ENCODE measurements around the gene CYB5B. TPM values are rescaled to one million over a fixed set of nuclear protein-coding genes. Genes with fewer than 3 reads are reported as not detected.
A peak's percentile ranks its signal among the peaks of the same experiment; 100 is the strongest.

Gene CYB5B
- total RNA-seq, 1 donor from 2014 or later: 39.2 TPM

- Histone ChIP-seq H3K27me3 (ENCODE audit: control insufficient read depth, insufficient read depth, low read length) (no peaks in the 10 kb centered on the region), H3K36me3 (ENCODE audit: control insufficient read depth, insufficient read depth, low read length) (no peaks in the 10 kb centered on the region), H3K4me3 (ENCODE audit: low read depth, low read length) (no peak overlapping the region)
- FAIRE-seq (no peak), DNase-seq (ENCODE audit: low read depth) (no peak)
- TF ChIP-seq CTCF (IDR thresholded peaks at IDR 0.05; ENCODE audit: insufficient read depth, low read length, severe bottlenecking): no peak
These were observed 43.2 kb downstream of the CYB5B start for GRCh38 chr16:69467531-69468204.

DNA sequence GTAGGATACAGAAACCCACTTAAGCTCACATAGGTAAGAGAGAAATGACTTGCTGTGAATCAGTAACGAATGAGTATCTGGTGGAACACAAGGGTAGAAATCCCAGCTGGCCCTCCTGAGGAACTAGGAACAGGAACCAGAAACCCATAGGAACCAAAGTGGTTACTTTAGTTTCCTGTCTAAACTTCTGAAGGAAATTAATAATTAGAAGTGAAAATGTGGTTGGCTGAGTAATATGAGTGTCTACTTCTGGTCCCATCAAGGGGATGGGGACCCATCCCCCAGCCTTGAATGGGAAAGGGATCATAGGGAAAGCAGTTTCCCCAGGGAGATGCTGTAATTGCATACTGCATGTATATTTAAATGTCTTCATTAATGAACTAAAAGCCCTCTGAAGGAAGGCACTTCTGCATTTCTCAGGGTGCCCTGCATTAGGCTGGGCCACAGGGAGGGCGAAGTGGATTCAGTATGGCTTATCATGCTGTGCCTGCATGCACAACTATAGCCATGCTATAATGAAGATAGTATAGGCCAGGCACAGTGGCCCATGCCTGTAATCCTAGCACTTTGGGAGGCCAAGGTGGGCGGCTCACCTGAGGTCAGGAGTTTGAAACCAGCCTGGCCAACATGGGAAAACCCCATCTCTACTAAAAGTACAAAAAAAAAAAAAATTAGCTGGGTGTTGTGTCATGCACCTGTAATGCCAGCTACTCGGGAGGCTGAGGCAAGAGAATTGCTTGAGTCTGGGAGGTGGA, 45.6 kb downstream of the CYB5B start:
- Histone ChIP-seq H3K36me3 (ENCODE audit: control insufficient read depth, insufficient read depth, low read length) (no peaks in the 10 kb centered on the region), H3K4me3 (ENCODE audit: low read depth, low read length) (no peak overlapping the region), H3K27me3 (ENCODE audit: control insufficient read depth, insufficient read depth, low read length) (no peaks in the 10 kb centered on the region)
- no peak for TF ChIP-seq CTCF (IDR thresholded peaks at IDR 0.05; ENCODE audit: insufficient read depth, low read length, severe bottlenecking)
- FAIRE-seq (no peak), DNase-seq (ENCODE audit: low read depth) (no peak)

DNA sequence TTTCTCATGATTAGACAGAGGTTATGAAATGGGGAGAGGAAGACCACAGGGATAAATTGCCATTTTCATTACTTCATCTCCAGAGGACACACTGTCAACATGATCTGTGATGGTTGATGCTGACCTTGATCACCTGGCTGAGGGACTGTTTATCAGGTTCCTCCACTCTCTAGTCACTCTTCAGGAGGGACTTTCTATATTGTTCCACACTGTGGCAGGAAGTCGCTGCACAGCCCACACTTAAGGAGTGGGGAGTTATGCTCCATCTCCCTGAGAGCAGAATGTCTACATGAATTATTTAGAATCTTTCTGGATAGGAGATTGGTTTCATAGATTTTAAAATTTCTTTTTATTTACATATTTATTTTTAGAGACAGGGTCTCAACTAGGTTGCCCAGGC, 46.7 kb downstream of the CYB5B start:
- FAIRE-seq: no peak
- Histone ChIP-seq H3K27me3 (ENCODE audit: control insufficient read depth, insufficient read depth, low read length) (no peaks in the 10 kb centered on the region), H3K36me3 (ENCODE audit: control insufficient read depth, insufficient read depth, low read length) (no peaks in the 10 kb centered on the region), H3K4me3 (ENCODE audit: low read depth, low read length) (no peak overlapping the region)
- DNase-seq (ENCODE audit: low read depth): no peak
- TF ChIP-seq CTCF (IDR thresholded peaks at IDR 0.05; ENCODE audit: insufficient read depth, low read length, severe bottlenecking): no peak

GRCh38 chr16:69474408-69474807, 50.0 kb downstream of the CYB5B start:
- DNase-seq (ENCODE audit: low read depth): no peak
- no peak for FAIRE-seq
- Histone ChIP-seq H3K36me3 (ENCODE audit: control insufficient read depth, insufficient read depth, low read length) (no peaks in the 10 kb centered on the region), H3K4me3 (ENCODE audit: low read depth, low read length) (no peak overlapping the region), H3K27me3 (ENCODE audit: control insufficient read depth, insufficient read depth, low read length) (no peaks in the 10 kb centered on the region)
- TF ChIP-seq CTCF (IDR thresholded peaks at IDR 0.05; ENCODE audit: insufficient read depth, low read length, severe bottlenecking): no peak

DNA sequence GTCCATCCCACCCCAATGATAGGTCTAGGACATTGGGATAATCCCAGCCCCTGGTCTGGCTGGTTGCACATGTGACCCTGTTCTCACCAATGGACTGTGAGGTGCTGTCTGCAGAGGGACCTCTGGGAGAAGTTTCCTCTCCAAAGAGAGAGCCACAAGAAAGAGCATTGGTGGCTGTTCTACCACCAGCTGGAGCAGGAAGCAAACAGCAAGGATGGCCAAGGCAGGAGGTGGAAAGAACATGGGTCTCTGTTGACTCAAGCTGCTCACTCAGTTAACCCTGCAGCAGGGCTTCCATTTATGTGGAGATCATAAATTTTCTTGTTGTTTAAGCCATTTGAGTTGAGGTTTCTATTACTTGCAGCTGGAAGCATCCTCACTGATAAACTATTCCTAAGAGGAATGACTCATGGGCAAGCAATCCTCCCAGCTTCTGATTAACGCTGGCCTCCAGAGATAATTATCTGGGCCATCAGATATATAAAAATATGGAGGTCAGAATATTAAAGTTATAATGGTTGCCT, 52.6 kb downstream of the CYB5B start:
- no peaks in the 10 kb centered on the region for H3K36me3 ChIP-seq (ENCODE audit: control insufficient read depth, insufficient read depth, low read length)
- no peaks in the 10 kb centered on the region for H3K27me3 ChIP-seq (ENCODE audit: control insufficient read depth, insufficient read depth, low read length)
- no peak for TF ChIP-seq CTCF (IDR thresholded peaks at IDR 0.05; ENCODE audit: insufficient read depth, low read length, severe bottlenecking)
- FAIRE-seq: no peak
- H3K4me3 ChIP-seq (ENCODE audit: low read depth, low read length): no peak overlapping the region
- DNase-seq (ENCODE audit: low read depth): peak; percentile 64

Data from bronchial epithelial cell (primary cell).